ENCODE data around the gene FSTL5.

The FSTL5 gene

DNA sequence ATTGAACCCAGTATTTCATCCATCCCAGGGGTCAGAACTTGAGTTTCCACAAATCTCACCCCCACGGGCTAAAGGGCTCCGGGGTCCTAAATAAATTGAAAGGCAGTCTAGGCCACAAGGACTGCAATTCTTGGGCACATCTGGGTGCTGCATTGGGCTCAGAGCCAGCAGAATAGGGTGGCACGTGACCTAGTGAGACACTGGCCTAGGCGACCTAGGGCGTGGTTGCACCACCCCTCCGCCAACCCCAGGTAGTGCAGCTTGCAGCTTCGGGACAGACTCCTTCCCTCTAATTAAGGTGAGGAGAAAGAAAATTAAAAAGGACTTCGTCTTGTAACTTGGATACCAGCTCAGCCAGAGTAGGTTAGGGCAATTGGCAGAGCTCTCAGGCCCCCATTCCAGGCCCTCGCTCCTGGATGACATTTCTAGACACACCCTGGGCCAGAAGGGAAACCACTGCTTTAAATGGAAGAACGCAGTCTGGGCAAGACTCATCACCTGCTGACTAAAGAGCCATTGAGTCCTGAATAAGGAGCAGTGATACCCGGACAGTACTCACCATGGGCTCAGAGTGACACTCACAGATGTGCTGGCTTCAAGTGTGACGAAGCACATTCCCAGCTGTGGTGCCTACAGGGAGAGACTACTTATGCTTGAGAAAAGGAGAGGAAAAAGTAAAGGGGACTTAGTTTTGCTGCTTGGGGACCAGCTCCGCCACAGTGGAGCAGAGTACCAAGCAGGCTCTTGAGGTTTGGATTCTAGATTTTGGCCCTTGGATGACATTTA is 735.4 kb downstream of the FSTL5 start:
- DNase-seq (ENCODE audit: extremely low spot score) = no peak
- CTCF ChIA-PET = no interaction called here
- POLR2A ChIA-PET = no interaction called here
- TF ChIP-seq FOXA1 (IDR thresholded peaks at IDR 0.05) = no peak
- TF ChIP-seq FOXM1 (IDR thresholded peaks at IDR 0.05; ENCODE audit: borderline replicate concordance) = no peak
- TF ChIP-seq TARDBP (IDR thresholded peaks at IDR 0.05) = no peak
- TF ChIP-seq ELF4 (IDR thresholded peaks at IDR 0.05) = no peak
- TF ChIP-seq SUZ12 (IDR thresholded peaks at IDR 0.05) = no peak
- TF ChIP-seq LEF1 (IDR thresholded peaks at IDR 0.05; ENCODE audit: borderline replicate concordance) = no peak
- TF ChIP-seq, protein P1, sequence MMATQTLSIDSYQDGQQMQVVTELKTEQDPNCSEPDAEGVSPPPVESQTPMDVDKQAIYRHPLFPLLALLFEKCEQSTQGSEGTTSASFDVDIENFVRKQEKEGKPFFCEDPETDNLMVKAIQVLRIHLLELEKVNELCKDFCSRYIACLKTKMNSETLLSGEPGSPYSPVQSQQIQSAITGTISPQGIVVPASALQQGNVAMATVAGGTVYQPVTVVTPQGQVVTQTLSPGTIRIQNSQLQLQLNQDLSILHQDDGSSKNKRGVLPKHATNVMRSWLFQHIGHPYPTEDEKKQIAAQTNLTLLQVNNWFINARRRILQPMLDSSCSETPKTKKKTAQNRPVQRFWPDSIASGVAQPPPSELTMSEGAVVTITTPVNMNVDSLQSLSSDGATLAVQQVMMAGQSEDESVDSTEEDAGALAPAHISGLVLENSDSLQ (IDR thresholded peaks at IDR 0.05) = no peak
- TF ChIP-seq ARNT (IDR thresholded peaks at IDR 0.05) = no peak

- ChIA-PET CTCF (no interaction called here), POLR2A (no interaction called here)
- TF ChIP-seq FOXM1 (IDR thresholded peaks at IDR 0.05; ENCODE audit: borderline replicate concordance) (no peak), TARDBP (IDR thresholded peaks at IDR 0.05) (no peak), SUZ12 (IDR thresholded peaks at IDR 0.05) (no peak), CTBP1 (IDR thresholded peaks at IDR 0.05; ENCODE audit: borderline replicate concordance) (no peak), LEF1 (IDR thresholded peaks at IDR 0.05; ENCODE audit: borderline replicate concordance) (no peak), ARNT (IDR thresholded peaks at IDR 0.05) (no peak), FOXA1 (IDR thresholded peaks at IDR 0.05) (no peak), ZNF384 (IDR thresholded peaks at IDR 0.05) (no peak), HDGF (IDR thresholded peaks at IDR 0.05; ENCODE audit: borderline replicate concordance) (no peak), L3MBTL2 (conservative IDR thresholded peaks at IDR 0.05) (no peak), NFRKB (IDR thresholded peaks at IDR 0.05) (no peak), FOXK2 (IDR thresholded peaks at IDR 0.05) (no peak), ELF4 (IDR thresholded peaks at IDR 0.05) (no peak)
- TF ChIP-seq, protein P1 (IDR thresholded peaks at IDR 0.05) = no peak
- DNase-seq (ENCODE audit: extremely low spot score) = no peak
Measured at GRCh38 chr4:161419822-161420221, 744.0 kb downstream of the FSTL5 start.

GRCh38 chr4:161411901-161412300 is 751.9 kb downstream of the FSTL5 start:
- ChIA-PET CTCF (no interaction called here), POLR2A (no interaction called here)
- TF ChIP-seq CTBP1 (IDR thresholded peaks at IDR 0.05; ENCODE audit: borderline replicate concordance) = no peak
- no peak for TF ChIP-seq FOXA1 (IDR thresholded peaks at IDR 0.05)
- no peak for TF ChIP-seq ZNF384 (IDR thresholded peaks at IDR 0.05)
- TF ChIP-seq FOXM1 (IDR thresholded peaks at IDR 0.05; ENCODE audit: borderline replicate concordance) = no peak
- no peak for TF ChIP-seq BHLHE40 (IDR thresholded peaks at IDR 0.05; ENCODE audit: borderline replicate concordance)
- no peak for TF ChIP-seq TARDBP (IDR thresholded peaks at IDR 0.05)
- TF ChIP-seq ELF4 (IDR thresholded peaks at IDR 0.05) = no peak
- TF ChIP-seq SP1 (IDR thresholded peaks at IDR 0.05) = no peak
- no peak for TF ChIP-seq FOXK2 (IDR thresholded peaks at IDR 0.05)
- TF ChIP-seq HDGF (IDR thresholded peaks at IDR 0.05; ENCODE audit: borderline replicate concordance) = no peak
- TF ChIP-seq ARNT (IDR thresholded peaks at IDR 0.05) = no peak
- no peak for TF ChIP-seq L3MBTL2 (conservative IDR thresholded peaks at IDR 0.05)
- no peak for TF ChIP-seq SUZ12 (IDR thresholded peaks at IDR 0.05)
- no peak for TF ChIP-seq NFRKB (IDR thresholded peaks at IDR 0.05)
- no peak for TF ChIP-seq LEF1 (IDR thresholded peaks at IDR 0.05; ENCODE audit: borderline replicate concordance)
- TF ChIP-seq, protein P1 (IDR thresholded peaks at IDR 0.05) = no peak
- DNase-seq (ENCODE audit: extremely low spot score) = no peak

DNA sequence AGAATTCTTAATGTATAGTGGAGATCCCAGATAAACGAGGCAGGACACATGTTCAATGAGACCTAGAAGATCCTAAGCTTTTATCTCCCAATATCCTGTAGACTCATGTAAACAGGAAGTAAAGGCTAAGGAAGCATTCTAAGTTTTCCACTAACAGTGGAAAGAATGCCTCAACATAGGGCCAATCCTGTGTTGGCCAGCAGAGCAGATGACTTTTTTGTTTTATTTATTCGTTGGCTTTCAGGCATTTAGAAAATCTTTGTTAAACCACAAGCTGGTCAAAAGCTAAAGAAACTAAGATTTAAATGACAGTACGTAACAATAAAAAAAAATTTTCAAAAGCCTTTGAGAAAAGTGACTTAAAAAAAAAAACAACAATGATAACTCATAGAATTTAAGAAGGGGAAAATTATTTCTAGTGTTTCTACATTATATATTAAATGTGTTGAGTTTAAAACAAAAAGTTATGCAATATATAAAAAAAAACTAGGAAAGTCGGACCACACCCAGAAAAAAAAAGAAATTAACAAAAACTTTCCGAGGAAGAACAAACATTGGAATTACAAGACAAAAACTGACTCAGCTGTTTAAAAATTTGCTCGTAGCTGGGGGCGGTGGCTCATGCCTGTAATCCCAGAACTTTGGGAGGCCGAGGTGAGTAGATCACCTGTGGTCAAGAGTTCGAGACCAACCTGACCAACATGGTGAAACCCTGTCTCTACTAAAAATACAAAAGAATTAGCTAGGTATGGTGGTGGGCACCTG is 759.3 kb downstream of the FSTL5 start:
- POLR2A ChIA-PET = no interaction called here
- CTCF ChIA-PET = no interaction called here
- TF ChIP-seq BHLHE40 (IDR thresholded peaks at IDR 0.05; ENCODE audit: borderline replicate concordance) = no peak
- no peak for TF ChIP-seq ELF4 (IDR thresholded peaks at IDR 0.05)
- no peak for TF ChIP-seq CTBP1 (IDR thresholded peaks at IDR 0.05; ENCODE audit: borderline replicate concordance)
- TF ChIP-seq FOXA1 (IDR thresholded peaks at IDR 0.05) = no peak
- no peak for TF ChIP-seq ARNT (IDR thresholded peaks at IDR 0.05)
- DNase-seq (ENCODE audit: extremely low spot score) = no peak

DNA sequence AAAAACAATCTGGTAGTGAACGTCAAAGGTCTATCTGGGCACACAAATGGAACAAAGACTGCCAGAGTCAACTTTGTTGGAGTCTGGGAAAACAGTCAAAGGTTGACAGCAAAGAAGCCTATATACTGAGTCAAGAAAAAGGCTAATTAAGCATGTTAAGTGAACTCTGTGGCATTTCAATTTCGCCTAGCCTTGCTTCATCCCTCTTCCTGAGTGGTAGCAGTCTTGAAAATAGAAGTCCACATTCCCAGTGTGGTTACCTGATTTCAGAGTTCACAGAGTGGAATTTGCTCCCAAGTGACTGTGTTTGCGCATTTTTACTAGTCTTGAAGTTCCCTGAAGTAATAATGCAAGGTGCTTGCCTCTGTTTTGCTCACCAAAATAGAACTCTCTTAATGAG is 760.0 kb downstream of the FSTL5 start:
- ChIA-PET POLR2A (no interaction called here), CTCF (no interaction called here)
- DNase-seq (ENCODE audit: extremely low spot score) = no peak
- TF ChIP-seq FOXM1 (IDR thresholded peaks at IDR 0.05; ENCODE audit: borderline replicate concordance) (no peak), CTBP1 (IDR thresholded peaks at IDR 0.05; ENCODE audit: borderline replicate concordance) (no peak), BHLHE40 (IDR thresholded peaks at IDR 0.05; ENCODE audit: borderline replicate concordance) (no peak), LEF1 (IDR thresholded peaks at IDR 0.05; ENCODE audit: borderline replicate concordance) (no peak), NFRKB (IDR thresholded peaks at IDR 0.05) (no peak), FOXA1 (IDR thresholded peaks at IDR 0.05) (no peak)

- ChIA-PET CTCF (no interaction called here), POLR2A (no interaction called here)
- TF ChIP-seq LEF1 (IDR thresholded peaks at IDR 0.05; ENCODE audit: borderline replicate concordance) (no peak), NFRKB (IDR thresholded peaks at IDR 0.05) (no peak), ARNT (IDR thresholded peaks at IDR 0.05) (no peak), FOXA1 (IDR thresholded peaks at IDR 0.05) (no peak), SP1 (IDR thresholded peaks at IDR 0.05) (no peak), ELF4 (IDR thresholded peaks at IDR 0.05) (no peak), SUZ12 (IDR thresholded peaks at IDR 0.05) (no peak), CTBP1 (IDR thresholded peaks at IDR 0.05; ENCODE audit: borderline replicate concordance) (no peak), BHLHE40 (IDR thresholded peaks at IDR 0.05; ENCODE audit: borderline replicate concordance) (no peak), L3MBTL2 (conservative IDR thresholded peaks at IDR 0.05) (no peak), TARDBP (IDR thresholded peaks at IDR 0.05) (no peak)
- TF ChIP-seq, protein P1 (IDR thresholded peaks at IDR 0.05) = no peak
- DNase-seq (ENCODE audit: extremely low spot score) = no peak
Measured at GRCh38 chr4:161393602-161394001, 770.2 kb downstream of the FSTL5 start.
